ENCODE results near the gene KRT86.

KRT86 gene

GRCh38 chr12:52316290-52316689 is 41.8 kb downstream of the KRT86 start:
- H3K9me3 Mint-ChIP-seq (ENCODE audit: low read depth) = no peaks in the 10 kb centered on the region
- H3K36me3 Mint-ChIP-seq = no peaks in the 10 kb centered on the region
- H3K27me3 Mint-ChIP-seq = peaks cover 11% of the 10 kb centered on the region
- no peaks in the 10 kb centered on the region for H3K4me1 Mint-ChIP-seq (ENCODE audit: low read depth)
- no peak overlapping the region for H3K27ac Mint-ChIP-seq
- H3K4me3 Mint-ChIP-seq = no peak overlapping the region

DNA sequence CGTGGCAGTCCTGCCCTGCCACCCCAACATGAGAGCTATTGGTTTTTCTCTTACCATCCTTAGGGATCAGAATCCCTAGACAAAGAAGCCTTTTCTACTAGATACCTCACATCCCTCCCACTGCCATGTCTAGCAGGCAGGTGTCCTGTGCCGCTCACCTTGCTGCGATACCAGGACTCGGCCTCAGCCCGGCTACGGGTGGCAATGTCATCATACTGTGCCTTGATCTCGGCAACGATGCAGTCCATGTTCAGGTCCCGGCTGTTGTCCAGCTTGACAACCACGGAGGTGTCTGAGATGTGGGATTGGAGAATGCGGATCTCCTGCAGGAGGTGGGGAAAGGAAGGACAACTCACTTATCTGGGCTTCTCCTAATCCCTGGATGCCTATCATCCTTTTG is 42.3 kb downstream of the KRT86 start:
- Mint-ChIP-seq H3K4me1 (ENCODE audit: low read depth) (no peaks in the 10 kb centered on the region), H3K4me3 (no peak overlapping the region), H3K36me3 (no peaks in the 10 kb centered on the region), H3K27ac (no peak overlapping the region), H3K27me3 (peaks cover 10% of the 10 kb centered on the region), H3K9me3 (ENCODE audit: low read depth) (no peaks in the 10 kb centered on the region)

DNA sequence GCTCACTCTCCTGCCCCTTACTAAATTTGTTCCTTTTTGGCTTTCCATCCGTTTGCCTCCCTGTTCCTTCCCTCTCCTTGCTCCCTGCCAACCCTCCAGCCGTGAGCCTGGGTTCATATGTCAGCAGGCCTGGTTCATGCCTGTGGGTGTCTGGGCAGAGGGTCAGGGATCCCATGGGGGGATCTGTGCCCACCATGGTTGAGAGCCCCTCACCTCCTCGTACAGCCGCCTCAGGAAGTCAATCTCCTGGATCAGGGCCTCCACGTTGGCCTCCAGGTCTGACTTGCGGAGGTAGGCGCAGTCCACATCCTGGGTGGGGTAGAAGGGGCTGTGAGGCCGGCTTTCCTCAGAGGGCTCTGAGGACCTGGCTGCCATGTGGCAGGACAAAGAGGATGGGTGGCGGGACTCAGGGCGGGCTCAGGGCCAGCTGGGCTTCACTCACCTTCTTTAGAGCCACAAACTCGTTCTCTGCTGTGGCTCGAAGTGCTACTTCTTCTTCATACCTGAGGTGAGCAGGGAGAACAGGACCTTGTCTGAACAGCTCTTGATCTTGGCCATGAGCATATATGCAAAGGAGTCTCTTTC is 43.1 kb downstream of the KRT86 start:
- H3K9me3 Mint-ChIP-seq (ENCODE audit: low read depth) = no peaks in the 10 kb centered on the region
- peaks cover 11% of the 10 kb centered on the region for H3K27me3 Mint-ChIP-seq
- H3K27ac Mint-ChIP-seq = no peak overlapping the region
- H3K4me3 Mint-ChIP-seq = no peak overlapping the region
- H3K36me3 Mint-ChIP-seq = no peaks in the 10 kb centered on the region
- no peaks in the 10 kb centered on the region for H3K4me1 Mint-ChIP-seq (ENCODE audit: low read depth)

- Mint-ChIP-seq H3K27ac (no peak overlapping the region), H3K36me3 (no peaks in the 10 kb centered on the region), H3K4me3 (no peak overlapping the region), H3K9me3 (ENCODE audit: low read depth) (no peaks in the 10 kb centered on the region), H3K27me3 (peaks cover 10% of the 10 kb centered on the region), H3K4me1 (ENCODE audit: low read depth) (no peaks in the 10 kb centered on the region)
Observed at GRCh38 chr12:52318241-52318990, 44.0 kb downstream of the KRT86 start.

- Mint-ChIP-seq H3K27me3 (peaks cover 10% of the 10 kb centered on the region), H3K36me3 (no peaks in the 10 kb centered on the region), H3K9me3 (ENCODE audit: low read depth) (no peaks in the 10 kb centered on the region), H3K27ac (no peak overlapping the region), H3K4me3 (no peak overlapping the region), H3K4me1 (ENCODE audit: low read depth) (no peaks in the 10 kb centered on the region)
Observed at GRCh38 chr12:52319097-52319496, 44.7 kb downstream of the KRT86 start.

DNA sequence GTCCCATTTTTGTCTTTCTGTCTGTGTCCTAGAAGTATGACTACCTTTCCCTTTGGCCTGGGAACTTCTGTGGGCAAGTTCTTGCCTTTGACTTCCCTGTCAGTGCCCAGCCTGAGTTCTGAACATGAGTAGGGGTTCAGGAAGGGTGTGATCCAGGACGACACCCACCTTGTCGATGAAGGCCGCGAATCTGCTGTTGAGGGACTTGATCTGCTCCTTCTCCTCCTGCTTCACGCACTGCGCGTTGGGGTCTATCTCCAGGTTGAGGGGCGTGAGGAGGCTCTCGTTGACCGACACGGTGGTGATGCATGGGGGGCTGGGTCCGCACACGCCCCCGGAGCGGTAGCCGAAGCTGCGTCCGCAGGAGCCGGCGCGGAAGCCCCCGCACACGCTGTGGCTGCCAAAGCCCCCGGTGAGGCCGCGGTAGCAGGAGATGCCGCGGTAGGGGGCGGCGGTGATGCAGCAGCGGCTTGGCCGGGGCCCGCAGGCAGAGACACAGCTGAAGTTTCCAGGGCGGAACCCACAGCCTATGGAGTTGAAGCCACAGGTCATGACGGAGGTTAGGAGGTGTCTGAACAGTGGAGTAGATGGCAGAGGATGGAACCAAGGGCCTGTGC is 46.4 kb downstream of the KRT86 start, which contains the start of gene KRT83:
TSS of gene KRT83 (minus strand) at position 615 of the 617 bp plus-strand sequence. CDS start at position 552, 63 bp downstream.
- H3K9me3 Mint-ChIP-seq (ENCODE audit: low read depth) = no peaks in the 10 kb centered on the region
- H3K4me1 Mint-ChIP-seq (ENCODE audit: low read depth) = no peaks in the 10 kb centered on the region
- peaks cover 10% of the 10 kb centered on the region for H3K27me3 Mint-ChIP-seq
- no peak within 1 kb of the TSS for H3K27ac Mint-ChIP-seq
- no peaks in the 10 kb centered on the region for H3K36me3 Mint-ChIP-seq
- no peak within 1 kb of the TSS for H3K4me3 Mint-ChIP-seq

GRCh38 chr12:52321418-52321817 is 47.0 kb downstream of the KRT86 start:
- H3K36me3 Mint-ChIP-seq = no peaks in the 10 kb centered on the region
- H3K27me3 Mint-ChIP-seq = peaks cover 10% of the 10 kb centered on the region
- no peaks in the 10 kb centered on the region for H3K9me3 Mint-ChIP-seq (ENCODE audit: low read depth)
- H3K27ac Mint-ChIP-seq = no peak overlapping the region
- H3K4me3 Mint-ChIP-seq = no peak overlapping the region
- H3K4me1 Mint-ChIP-seq (ENCODE audit: low read depth) = no peaks in the 10 kb centered on the region

DNA sequence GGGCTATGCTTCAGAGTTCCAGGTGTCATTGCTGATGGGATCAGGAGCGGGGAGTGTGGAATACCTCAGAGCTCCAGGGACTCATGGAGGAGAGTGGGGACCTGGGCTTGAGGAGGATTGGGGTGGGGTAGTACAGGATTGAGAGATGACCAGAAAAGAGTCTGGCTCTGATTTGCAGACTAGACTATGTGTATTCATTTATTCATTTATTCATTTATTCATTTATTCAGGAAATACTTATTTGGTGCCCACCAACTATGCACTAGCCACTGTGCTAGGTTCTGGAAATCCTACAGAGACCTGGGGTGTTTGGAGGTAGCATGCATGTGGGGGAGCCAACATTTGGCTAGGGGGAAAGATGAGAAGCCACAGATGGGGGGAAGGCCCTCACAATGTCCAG is 47.6 kb downstream of the KRT86 start:
- H3K4me1 Mint-ChIP-seq (ENCODE audit: low read depth) = no peaks in the 10 kb centered on the region
- no peak overlapping the region for H3K27ac Mint-ChIP-seq
- peaks cover 10% of the 10 kb centered on the region for H3K27me3 Mint-ChIP-seq
- no peaks in the 10 kb centered on the region for H3K36me3 Mint-ChIP-seq
- no peak overlapping the region for H3K4me3 Mint-ChIP-seq
- no peaks in the 10 kb centered on the region for H3K9me3 Mint-ChIP-seq (ENCODE audit: low read depth)

DNA sequence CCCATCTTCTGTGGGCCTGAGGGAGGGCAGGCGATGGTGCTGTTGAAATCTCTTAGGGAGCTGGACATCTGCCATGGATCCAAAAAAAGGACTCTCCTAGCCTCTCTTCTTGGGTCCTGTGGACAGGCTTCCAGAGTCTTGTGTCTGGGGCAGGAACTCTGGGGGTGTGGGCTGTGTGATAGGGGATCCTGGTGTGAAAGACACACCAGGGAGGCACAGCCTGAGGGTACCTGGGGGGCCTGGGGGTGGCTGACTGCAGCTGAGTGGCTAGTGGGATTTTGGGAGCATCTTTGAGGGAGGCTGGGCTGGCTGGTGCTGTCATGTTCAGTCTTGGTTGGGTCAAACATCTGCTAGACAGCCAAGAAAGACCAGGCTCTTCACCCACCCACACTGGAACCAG is 48.6 kb downstream of the KRT86 start:
- Mint-ChIP-seq H3K4me3 (no peak overlapping the region), H3K27me3 (peaks cover 10% of the 10 kb centered on the region), H3K9me3 (ENCODE audit: low read depth) (no peaks in the 10 kb centered on the region), H3K36me3 (no peaks in the 10 kb centered on the region), H3K4me1 (ENCODE audit: low read depth) (peaks cover 9% of the 10 kb centered on the region), H3K27ac (no peak overlapping the region)

DNA sequence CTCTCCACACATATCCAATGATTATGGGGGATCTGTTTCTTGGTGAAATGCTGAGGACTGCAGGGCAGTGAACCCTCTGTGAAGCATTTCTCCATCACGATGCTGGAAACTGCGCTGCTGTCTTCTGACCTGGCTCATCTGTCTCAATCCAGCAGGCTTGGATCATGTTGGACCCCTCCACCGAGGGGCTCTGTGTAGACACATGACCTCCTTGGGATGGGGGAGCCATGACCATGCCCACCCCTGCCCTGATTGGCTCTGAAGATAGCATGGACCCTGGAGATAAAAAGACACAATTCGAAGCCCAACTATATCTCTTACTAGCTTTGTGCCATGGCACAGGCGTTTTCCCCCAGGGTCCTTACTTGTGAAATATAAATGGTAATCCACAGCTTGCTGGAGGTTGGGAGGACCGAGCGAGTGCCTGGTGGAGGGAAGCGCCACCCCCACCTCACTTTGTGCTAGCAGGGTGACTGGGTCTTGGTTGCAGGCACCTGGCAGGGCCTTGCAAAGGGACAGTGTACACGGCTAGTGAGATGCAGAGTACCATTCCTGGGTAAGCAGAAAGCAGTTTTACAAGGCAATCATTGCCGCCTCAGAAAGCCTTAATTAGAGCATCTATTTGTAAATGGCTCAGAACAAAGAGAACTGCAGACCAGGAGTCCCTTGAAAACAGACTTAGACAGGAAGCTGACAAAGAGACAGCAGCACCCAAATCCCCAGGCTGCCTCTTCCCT is 49.1 kb downstream of the KRT86 start:
- no peaks in the 10 kb centered on the region for H3K36me3 Mint-ChIP-seq
- H3K27ac Mint-ChIP-seq = no peak overlapping the region
- H3K4me1 Mint-ChIP-seq (ENCODE audit: low read depth) = peaks cover 9% of the 10 kb centered on the region
- H3K27me3 Mint-ChIP-seq = peaks cover 8% of the 10 kb centered on the region
- no peak overlapping the region for H3K4me3 Mint-ChIP-seq
- H3K9me3 Mint-ChIP-seq (ENCODE audit: low read depth) = no peaks in the 10 kb centered on the region

- peaks cover 8% of the 10 kb centered on the region for H3K27me3 Mint-ChIP-seq
Observed at GRCh38 chr12:52324153-52324444, 49.7 kb downstream of the KRT86 start.

DNA sequence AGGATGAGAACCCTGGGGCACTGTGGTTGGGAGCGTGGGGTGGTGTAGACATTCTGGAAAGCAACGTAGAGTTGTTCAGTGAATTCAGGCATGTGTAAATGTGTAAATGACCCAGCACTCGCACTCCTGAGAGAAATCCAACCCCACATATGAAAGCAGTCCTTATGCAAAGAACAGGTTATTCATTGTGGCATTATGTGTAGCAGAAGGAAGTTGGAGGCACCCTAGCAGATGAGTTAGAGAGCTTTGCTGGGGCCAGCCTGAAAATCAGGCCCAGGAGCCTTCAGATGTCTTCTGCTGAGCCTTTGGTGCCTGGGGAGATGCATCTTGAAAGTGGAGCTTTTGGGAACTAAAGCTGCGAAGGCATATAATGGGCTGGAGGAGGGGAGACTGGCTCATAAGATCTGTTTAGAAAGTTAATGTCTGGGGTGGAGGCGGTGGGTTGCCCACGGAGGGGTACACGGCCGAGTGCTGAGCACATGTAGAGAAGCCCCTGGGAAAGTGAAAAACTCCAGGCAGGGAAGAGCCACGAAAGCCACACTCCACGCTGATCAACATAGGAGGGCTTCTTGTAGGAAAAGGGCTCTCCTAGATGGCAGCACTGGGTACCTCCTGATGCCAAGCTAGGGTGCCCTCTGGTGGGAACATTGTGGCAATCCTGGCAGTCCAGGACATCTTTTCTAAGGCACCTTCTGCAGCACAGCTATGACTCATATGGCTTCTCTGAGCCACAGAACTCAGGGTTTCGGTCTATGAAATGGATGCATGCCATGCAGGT is 52.8 kb downstream of the KRT86 start:
- H3K4me1 Mint-ChIP-seq (ENCODE audit: low read depth) = peaks cover 9% of the 10 kb centered on the region
- H3K9me3 Mint-ChIP-seq (ENCODE audit: low read depth) = no peaks in the 10 kb centered on the region
- H3K27me3 Mint-ChIP-seq = peaks cover 1% of the 10 kb centered on the region
- H3K27ac Mint-ChIP-seq = no peak overlapping the region
- no peak overlapping the region for H3K4me3 Mint-ChIP-seq
- no peaks in the 10 kb centered on the region for H3K36me3 Mint-ChIP-seq

More at GRCh38 chr12:52324153-52324444, 49.7 kb downstream of the KRT86 start:
- Mint-ChIP-seq H3K36me3 (no peaks in the 10 kb centered on the region), H3K4me1 (ENCODE audit: low read depth) (peaks cover 9% of the 10 kb centered on the region), H3K9me3 (ENCODE audit: low read depth) (no peaks in the 10 kb centered on the region), H3K4me3 (no peak overlapping the region), H3K27ac (no peak overlapping the region)

DNA sequence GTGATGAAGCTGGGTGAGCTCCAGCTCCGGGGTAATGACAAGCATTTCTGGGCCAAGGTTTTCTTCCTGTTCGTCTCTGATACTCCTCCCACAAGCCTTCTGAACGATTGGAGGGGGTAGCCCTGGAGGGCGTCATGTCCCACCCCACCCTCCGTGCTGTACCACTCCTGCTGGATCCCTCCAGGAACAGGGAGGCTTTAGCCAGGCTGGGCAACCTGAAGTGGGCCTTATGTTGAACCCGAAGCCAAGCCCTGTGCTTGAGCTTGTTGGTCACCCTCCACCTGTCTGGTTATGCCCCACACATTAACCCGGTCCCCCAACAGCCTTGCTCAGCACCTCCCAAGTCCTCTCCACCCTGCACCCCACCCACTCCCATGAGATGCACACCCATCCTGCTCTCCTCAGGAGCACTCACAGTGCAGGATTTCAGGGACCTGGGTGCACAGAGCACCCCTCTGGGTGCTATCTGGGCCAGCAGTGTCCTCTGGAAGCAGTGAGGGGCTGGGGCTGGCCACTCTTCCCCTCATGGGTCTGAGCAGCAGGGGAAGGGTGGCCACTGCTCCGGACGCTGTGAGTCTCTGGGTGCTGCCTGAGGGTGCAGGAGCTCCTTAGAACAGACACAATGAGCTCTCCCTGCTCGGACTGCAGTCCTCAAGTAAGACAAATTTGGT is 53.5 kb downstream of the KRT86 start:
- Mint-ChIP-seq H3K4me1 (ENCODE audit: low read depth) (peaks cover 9% of the 10 kb centered on the region), H3K27ac (no peak overlapping the region), H3K4me3 (no peak overlapping the region), H3K27me3 (peaks cover 1% of the 10 kb centered on the region), H3K36me3 (no peaks in the 10 kb centered on the region), H3K9me3 (ENCODE audit: low read depth) (no peaks in the 10 kb centered on the region)

- Mint-ChIP-seq H3K27ac (no peak overlapping the region), H3K36me3 (no peaks in the 10 kb centered on the region), H3K4me1 (ENCODE audit: low read depth) (peaks cover 9% of the 10 kb centered on the region), H3K27me3 (peaks cover 5% of the 10 kb centered on the region), H3K4me3 (no peak overlapping the region), H3K9me3 (ENCODE audit: low read depth) (no peaks in the 10 kb centered on the region)
Observed at GRCh38 chr12:52331039-52331438, 56.6 kb downstream of the KRT86 start.
